GM10266 (cell line): ENCODE results near the gene SNCAIP.

ENCODE experiments used
- DNase-seq: peaks from one replicate; pipeline ENCODE4 v3.0.0; 2012; ENCODE audit errors: extremely low spot score
- TF ChIP-seq, protein P1 (sequence below): IDR thresholded peaks from 2 replicates; pipeline ENCODE4 v1.5.1; 2012; ENCODE audit warnings: mild to moderate bottlenecking, low read depth; ENCODE audit not compliant: control insufficient read depth, insufficient read depth; ENCODE audit errors: missing control alignments

SNCAIP gene

GRCh38 chr5:122419142-122419894 lies 107.3 kb downstream of the SNCAIP start:
- TF ChIP-seq, protein P1, sequence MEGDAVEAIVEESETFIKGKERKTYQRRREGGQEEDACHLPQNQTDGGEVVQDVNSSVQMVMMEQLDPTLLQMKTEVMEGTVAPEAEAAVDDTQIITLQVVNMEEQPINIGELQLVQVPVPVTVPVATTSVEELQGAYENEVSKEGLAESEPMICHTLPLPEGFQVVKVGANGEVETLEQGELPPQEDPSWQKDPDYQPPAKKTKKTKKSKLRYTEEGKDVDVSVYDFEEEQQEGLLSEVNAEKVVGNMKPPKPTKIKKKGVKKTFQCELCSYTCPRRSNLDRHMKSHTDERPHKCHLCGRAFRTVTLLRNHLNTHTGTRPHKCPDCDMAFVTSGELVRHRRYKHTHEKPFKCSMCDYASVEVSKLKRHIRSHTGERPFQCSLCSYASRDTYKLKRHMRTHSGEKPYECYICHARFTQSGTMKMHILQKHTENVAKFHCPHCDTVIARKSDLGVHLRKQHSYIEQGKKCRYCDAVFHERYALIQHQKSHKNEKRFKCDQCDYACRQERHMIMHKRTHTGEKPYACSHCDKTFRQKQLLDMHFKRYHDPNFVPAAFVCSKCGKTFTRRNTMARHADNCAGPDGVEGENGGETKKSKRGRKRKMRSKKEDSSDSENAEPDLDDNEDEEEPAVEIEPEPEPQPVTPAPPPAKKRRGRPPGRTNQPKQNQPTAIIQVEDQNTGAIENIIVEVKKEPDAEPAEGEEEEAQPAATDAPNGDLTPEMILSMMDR: no peak
- no peak for DNase-seq

GRCh38 chr5:122420091-122420490 lies 108.1 kb downstream of the SNCAIP start:
- TF ChIP-seq, protein P1: no peak
- no peak for DNase-seq

DNA sequence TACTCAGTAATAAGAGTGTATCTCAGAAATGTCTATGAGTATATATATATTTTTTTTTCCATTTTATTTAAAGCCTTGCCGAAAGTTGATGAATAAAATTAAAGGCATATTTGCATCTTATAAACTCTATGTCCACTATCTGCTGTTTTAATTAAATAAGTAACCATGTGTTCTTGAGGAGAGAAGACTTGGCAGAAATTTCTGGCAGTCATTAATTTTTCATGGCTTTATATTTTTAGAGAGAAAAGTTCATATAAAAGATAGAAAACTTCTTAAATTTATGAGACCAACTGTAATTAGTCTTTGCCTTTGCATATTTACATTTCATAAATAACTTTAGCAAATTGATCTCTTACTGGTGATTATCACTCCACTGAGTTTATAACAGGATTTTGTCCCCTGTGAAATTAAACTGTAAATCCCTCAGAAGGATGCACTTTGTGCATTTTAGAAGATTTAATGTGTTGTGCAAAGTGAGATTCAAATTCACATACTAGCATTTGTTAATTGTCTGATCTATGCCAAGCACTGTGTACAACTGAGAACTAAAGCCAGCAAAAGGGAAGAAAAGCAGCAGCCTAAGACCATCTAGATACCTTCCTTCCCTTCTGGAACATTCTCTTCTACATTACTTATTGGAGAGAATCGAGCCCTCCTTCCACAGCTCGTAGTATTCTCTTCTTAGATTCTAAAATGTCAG lies 108.7 kb downstream of the SNCAIP start:
- DNase-seq: no peak
- TF ChIP-seq, protein P1: no peak

GRCh38 chr5:122421374-122422079 lies 109.5 kb downstream of the SNCAIP start:
- peak; percentile 15 for DNase-seq
- TF ChIP-seq, protein P1: no peak

DNA sequence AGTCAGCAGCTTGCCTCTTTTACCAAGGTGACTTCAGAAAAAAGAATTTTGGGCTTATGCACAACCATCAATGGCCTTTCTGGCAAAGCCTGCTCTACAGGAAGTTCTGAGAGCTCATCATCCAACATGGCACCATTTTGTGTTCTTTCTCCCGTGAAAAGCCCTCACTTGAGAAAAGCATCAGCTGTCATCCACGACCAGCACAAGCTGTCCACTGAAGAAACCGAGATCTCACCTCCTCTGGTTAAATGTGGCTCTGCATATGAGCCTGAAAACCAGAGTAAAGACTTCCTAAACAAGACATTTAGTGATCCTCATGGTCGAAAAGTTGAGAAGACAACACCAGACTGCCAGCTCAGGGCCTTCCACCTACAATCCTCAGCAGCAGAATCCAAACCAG lies 111.2 kb downstream of the SNCAIP start:
- no peak for DNase-seq
- TF ChIP-seq, protein P1: no peak

DNA sequence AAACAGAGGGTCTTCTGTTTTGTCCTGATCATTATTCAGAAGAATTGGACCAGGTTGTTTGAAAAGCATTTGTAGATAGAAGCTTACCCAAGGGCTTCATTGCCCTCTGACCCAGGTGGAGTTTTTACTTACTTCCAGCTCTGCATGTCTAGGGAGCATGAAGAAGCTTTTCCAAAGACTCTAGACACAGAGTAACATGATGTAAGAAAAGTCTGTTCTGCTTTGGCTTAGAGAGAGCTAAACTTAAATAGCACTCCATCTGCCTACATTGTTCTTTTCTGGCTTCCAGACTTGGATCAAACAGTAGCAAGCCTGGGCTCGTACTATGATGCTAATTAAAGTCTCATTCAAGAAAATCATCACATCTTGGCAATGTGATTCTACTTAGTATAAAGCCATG lies 112.1 kb downstream of the SNCAIP start:
- TF ChIP-seq, protein P1: no peak
- no peak for DNase-seq
